ENCODE results near the gene SNRPD1. TPM values are rescaled to one million over a fixed set of nuclear protein-coding genes. Genes with fewer than 3 reads are reported as not detected.
"Not testable (repeated sequence)": the region's sequence is repeated elsewhere in the genome, so short reads cannot be mapped to it uniquely, and the experiment has no call there.

Gene SNRPD1
- total RNA-seq, 1 donor from 2014 or later, result 83.1 TPM

- H3K9me3 Mint-ChIP-seq, result no peaks in the 10 kb centered on the region
- no peaks in the 10 kb centered on the region for H3K27me3 Mint-ChIP-seq
- H3K4me3 Mint-ChIP-seq, result no peak overlapping the region
- no peak for DNase-seq (ENCODE audit: extremely low spot score, unreplicated experiment)
- H3K4me1 Mint-ChIP-seq (ENCODE audit: unreplicated experiment), result no peaks in the 10 kb centered on the region
- H3K27ac Mint-ChIP-seq, result no peak overlapping the region
- H3K36me3 Mint-ChIP-seq, result peaks cover 3% of the 10 kb centered on the region
- TF ChIP-seq CTCF (conservative IDR thresholded peaks at IDR 0.05), result no peak
Observed at GRCh38 chr18:21663578-21663977, 51.5 kb downstream of the SNRPD1 start.

- no peaks in the 10 kb centered on the region for H3K9me3 Mint-ChIP-seq
- TF ChIP-seq CTCF (conservative IDR thresholded peaks at IDR 0.05), result no peak
- no peak for DNase-seq (ENCODE audit: extremely low spot score, unreplicated experiment)
- no peaks in the 10 kb centered on the region for H3K4me1 Mint-ChIP-seq (ENCODE audit: unreplicated experiment)
- peaks cover 3% of the 10 kb centered on the region for H3K36me3 Mint-ChIP-seq
- no peaks in the 10 kb centered on the region for H3K27me3 Mint-ChIP-seq
- H3K27ac Mint-ChIP-seq, result no peak overlapping the region
- no peak overlapping the region for H3K4me3 Mint-ChIP-seq
Observed at GRCh38 chr18:21664069-21664468, 52.0 kb downstream of the SNRPD1 start.

GRCh38 chr18:21669736-21670285 lies 57.7 kb downstream of the SNRPD1 start:
- Mint-ChIP-seq H3K9me3 (no peaks in the 10 kb centered on the region), H3K4me1 (ENCODE audit: unreplicated experiment) (peaks cover 6% of the 10 kb centered on the region), H3K27ac (peak overlapping the region; percentile 12), H3K36me3 (peaks cover 3% of the 10 kb centered on the region), H3K4me3 (no peak overlapping the region), H3K27me3 (no peaks in the 10 kb centered on the region)
- no peak for DNase-seq (ENCODE audit: extremely low spot score, unreplicated experiment)
- TF ChIP-seq CTCF (conservative IDR thresholded peaks at IDR 0.05), result no peak

- Mint-ChIP-seq H3K27ac (peak overlapping the region; percentile 53), H3K4me1 (ENCODE audit: unreplicated experiment) (peaks cover 6% of the 10 kb centered on the region), H3K9me3 (no peaks in the 10 kb centered on the region), H3K4me3 (no peak overlapping the region), H3K27me3 (no peaks in the 10 kb centered on the region), H3K36me3 (no peaks in the 10 kb centered on the region)
- DNase-seq (ENCODE audit: extremely low spot score, unreplicated experiment), result no peak
- no peak for TF ChIP-seq CTCF (conservative IDR thresholded peaks at IDR 0.05)
Observed at GRCh38 chr18:21672521-21673267, 60.6 kb downstream of the SNRPD1 start.

GRCh38 chr18:21675354-21675753 lies 63.2 kb downstream of the SNRPD1 start:
- H3K27ac Mint-ChIP-seq, result not testable (repeated sequence)

GRCh38 chr18:21678859-21679258 lies 66.7 kb downstream of the SNRPD1 start:
- DNase-seq (ENCODE audit: extremely low spot score, unreplicated experiment), result no peak
- no peak overlapping the region for H3K27ac Mint-ChIP-seq
- H3K9me3 Mint-ChIP-seq, result no peaks in the 10 kb centered on the region
- no peaks in the 10 kb centered on the region for H3K4me1 Mint-ChIP-seq (ENCODE audit: unreplicated experiment)
- TF ChIP-seq CTCF (conservative IDR thresholded peaks at IDR 0.05), result no peak
- no peak overlapping the region for H3K4me3 Mint-ChIP-seq
- H3K27me3 Mint-ChIP-seq, result no peaks in the 10 kb centered on the region
- H3K36me3 Mint-ChIP-seq, result no peaks in the 10 kb centered on the region

More at GRCh38 chr18:21675354-21675753, 63.2 kb downstream of the SNRPD1 start:
- not testable (repeated sequence) for H3K9me3 Mint-ChIP-seq; H3K4me1 Mint-ChIP-seq (ENCODE audit: unreplicated experiment); H3K36me3 Mint-ChIP-seq; DNase-seq (ENCODE audit: extremely low spot score, unreplicated experiment); H3K27me3 Mint-ChIP-seq; H3K4me3 Mint-ChIP-seq
